Spleen (tissue), 7 donors: ENCODE measurements around the gene SSTR3.

Experiments
- POLR2A ChIP-seq, 3 donors: fragments of 450-650 bp; IDR thresholded peaks; one replicate each; pipeline ENCODE4 v1.5.1; 2017; ENCODE audit warnings: antibody characterized with exemption in 3 of 3, mild to moderate bottlenecking in 1 of 3
- TF ChIP-seq, protein P1 (sequence below), 11 experiments: fragments of 200-600 bp in 7 of 11; fragments of 450-650 bp in 4 of 11; sonication (generic) in 4 of 11; IDR thresholded peaks in 8 of 11; conservative IDR thresholded peaks in 3 of 11; 1 replicate in 7 of 11; 2 replicates in 4 of 11; pipeline versions ENCODE4 v1.4.0 to v1.8.0; 2016 to 2021; ENCODE audit warnings: antibody characterized with exemption in 11 of 11, inconsistent platforms in 4 of 11, mild to moderate bottlenecking in 1 of 11
- donor health status: DM: no; HTN: no; CAD: no; lungs with moderate emphysema.
- donor health status: DM: no; HTN: no; CAD: no.
- donor health status: DM: no; HTN: no; CAD: no.

GRCh38 chr22:37209140-37209845 lies 3.0 kb downstream of the SSTR3 start:
- TF ChIP-seq, protein P1, sequence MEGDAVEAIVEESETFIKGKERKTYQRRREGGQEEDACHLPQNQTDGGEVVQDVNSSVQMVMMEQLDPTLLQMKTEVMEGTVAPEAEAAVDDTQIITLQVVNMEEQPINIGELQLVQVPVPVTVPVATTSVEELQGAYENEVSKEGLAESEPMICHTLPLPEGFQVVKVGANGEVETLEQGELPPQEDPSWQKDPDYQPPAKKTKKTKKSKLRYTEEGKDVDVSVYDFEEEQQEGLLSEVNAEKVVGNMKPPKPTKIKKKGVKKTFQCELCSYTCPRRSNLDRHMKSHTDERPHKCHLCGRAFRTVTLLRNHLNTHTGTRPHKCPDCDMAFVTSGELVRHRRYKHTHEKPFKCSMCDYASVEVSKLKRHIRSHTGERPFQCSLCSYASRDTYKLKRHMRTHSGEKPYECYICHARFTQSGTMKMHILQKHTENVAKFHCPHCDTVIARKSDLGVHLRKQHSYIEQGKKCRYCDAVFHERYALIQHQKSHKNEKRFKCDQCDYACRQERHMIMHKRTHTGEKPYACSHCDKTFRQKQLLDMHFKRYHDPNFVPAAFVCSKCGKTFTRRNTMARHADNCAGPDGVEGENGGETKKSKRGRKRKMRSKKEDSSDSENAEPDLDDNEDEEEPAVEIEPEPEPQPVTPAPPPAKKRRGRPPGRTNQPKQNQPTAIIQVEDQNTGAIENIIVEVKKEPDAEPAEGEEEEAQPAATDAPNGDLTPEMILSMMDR (IDR thresholded peaks at IDR 0.05 in 8 of 11, conservative IDR thresholded peaks at IDR 0.05 in 3 of 11), result no peak
- TF ChIP-seq POLR2A (IDR thresholded peaks at IDR 0.05), result no peak
